NCI-H2081 (cell line): ENCODE measurements around the gene CPA4.
"Not testable (repeated sequence)": the region's sequence is repeated elsewhere in the genome, so short reads cannot be mapped to it uniquely, and the experiment has no call there.

Source experiments
- DNase-seq, 2 experiments: peaks; one replicate each; lab custom pipeline; 2025; lab: John Stamatoyannopoulos, UW

The CPA4 gene

GRCh38 chr7:130302649-130303048, 9.7 kb downstream of the CPA4 start:
- DNase-seq = no peak

DNA sequence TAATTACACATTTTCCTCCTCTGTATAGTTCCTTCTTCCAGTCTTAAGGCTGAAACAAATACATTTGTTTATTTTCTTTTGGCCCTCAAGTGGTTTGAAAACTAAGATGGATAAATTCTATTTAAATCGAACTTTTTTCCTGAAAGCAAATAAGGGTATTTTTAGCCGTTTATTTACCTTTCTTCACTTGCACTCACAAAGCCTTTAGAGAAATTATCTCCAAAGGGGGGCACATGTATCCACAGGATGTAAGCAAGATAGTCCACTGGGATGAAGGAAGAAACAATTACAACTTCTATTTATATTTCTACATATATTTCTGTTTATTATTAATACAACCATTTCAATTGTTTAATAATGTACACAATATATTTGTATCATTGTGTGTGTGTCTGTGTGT, 10.2 kb downstream of the CPA4 start:
- peak in 1 of 2 experiments; percentile 37 for DNase-seq

DNA sequence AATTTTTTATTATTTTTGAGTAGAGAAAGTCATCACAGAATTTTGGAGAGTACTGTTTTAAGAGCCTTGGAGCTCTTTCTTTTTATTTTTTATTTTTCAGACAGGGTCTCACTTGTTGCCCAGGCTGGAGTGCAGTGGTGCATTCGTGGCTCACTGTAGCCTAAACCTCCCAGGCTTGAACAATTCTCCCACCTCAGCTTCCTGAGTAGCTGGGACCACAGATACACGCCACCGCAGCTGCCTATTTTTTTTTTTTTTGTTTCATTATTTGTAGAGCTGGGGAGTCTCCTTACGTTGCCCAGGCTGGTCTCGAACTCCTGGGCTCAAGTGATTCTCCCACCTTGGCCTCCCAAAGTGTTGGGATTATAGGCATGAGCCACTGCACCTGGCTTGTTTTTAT, 10.6 kb downstream of the CPA4 start:
- no peak for DNase-seq

DNA sequence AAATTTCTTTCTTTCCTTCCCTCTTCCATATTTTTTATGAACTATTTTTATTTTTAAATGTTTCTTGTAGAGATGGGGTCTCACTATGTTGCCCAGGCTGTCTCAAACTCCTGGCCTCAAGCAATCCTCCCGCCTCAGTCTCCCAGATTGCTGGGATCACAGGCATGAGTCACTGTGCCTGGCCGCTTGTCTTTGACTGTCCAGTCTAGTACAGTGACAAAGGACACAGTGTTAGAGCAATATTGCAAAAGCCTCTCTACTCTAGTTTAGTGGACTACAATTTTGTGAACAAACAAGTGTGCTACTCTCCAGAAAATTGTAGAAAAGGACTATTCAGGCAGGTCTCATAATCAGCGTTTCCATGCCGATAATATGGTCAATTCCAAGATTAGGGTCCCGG, 11.0 kb downstream of the CPA4 start:
- DNase-seq = no peak

GRCh38 chr7:130304878-130305277, 11.9 kb downstream of the CPA4 start:
- no peak for DNase-seq

DNA sequence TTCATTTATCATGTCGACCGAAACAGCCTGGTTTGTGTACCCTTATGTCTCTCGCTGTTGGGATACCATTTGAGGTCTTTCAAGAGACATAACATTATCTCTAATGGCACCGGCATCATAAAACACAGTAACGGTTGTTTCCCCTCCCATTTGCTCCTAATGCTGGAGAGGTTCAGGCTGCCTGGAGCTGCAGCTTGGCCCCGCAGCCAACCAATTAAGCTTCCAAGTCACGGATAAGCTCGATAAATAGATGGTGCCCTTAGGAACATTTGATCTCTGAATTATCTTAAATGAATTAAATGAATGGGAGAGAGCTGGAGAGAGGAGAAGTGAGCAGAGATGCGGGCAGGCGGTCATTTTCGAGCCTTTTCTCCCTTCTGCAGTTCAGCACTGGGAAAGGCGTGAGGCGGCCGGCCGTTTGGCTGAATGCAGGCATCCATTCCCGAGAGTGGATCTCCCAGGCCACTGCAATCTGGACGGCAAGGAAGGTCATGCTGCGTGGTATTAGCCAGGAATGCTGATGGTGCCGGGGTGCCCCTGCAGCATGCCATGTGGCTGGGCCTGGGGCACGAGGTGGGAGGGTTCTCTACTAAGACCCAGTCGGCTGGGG, 12.6 kb downstream of the CPA4 start:
- peak; percentile 91 to 98 for DNase-seq

- no peak for DNase-seq
Observed at GRCh38 chr7:130309986-130310385, 17.0 kb downstream of the CPA4 start.

GRCh38 chr7:130314305-130314704, 21.3 kb downstream of the CPA4 start:
- DNase-seq = no peak

GRCh38 chr7:130319541-130319940, 26.6 kb downstream of the CPA4 start:
- DNase-seq = no peak

DNA sequence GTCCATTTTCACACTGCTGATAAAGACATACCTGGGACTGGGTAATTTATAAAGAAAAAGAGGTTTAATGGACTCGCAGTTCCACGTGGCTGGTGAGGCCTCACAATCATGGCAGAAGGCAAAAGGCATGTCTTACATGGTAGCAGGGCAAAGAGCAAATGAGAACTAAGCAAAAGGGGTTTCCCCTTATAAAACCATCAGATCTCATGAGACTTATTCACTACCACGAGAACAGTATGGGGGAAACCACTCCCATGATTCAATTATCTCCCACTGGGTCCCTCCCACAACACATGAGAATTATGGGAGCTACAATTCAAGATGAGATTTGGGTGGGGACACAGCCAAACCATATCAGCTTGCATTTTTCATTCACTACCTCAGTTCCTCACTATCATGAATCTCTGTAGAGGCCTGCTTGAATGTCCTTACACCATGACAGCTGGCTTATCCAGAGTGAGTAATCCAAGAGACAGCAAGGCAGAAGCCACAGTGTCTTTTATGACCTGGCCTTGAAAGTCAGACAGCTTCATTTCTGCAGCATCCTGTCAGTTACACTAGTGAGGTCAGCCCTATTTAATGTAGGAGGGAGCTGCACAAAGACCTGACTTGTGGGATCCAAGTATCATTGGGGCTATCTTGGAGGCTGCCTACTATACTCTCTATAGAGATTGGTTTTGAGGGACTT, 28.7 kb downstream of the CPA4 start:
- not testable (repeated sequence) for DNase-seq

GRCh38 chr7:130322615-130323014, 29.7 kb downstream of the CPA4 start:
- peak in 1 of 2 experiments; percentile 53 for DNase-seq

- peak in 1 of 2 experiments; percentile 53 for DNase-seq
Observed at GRCh38 chr7:130324306-130324943, 31.5 kb downstream of the CPA4 start.

- peak; percentile 27 to 69 for DNase-seq
Observed at GRCh38 chr7:130329681-130330080, 36.7 kb downstream of the CPA4 start.

DNA sequence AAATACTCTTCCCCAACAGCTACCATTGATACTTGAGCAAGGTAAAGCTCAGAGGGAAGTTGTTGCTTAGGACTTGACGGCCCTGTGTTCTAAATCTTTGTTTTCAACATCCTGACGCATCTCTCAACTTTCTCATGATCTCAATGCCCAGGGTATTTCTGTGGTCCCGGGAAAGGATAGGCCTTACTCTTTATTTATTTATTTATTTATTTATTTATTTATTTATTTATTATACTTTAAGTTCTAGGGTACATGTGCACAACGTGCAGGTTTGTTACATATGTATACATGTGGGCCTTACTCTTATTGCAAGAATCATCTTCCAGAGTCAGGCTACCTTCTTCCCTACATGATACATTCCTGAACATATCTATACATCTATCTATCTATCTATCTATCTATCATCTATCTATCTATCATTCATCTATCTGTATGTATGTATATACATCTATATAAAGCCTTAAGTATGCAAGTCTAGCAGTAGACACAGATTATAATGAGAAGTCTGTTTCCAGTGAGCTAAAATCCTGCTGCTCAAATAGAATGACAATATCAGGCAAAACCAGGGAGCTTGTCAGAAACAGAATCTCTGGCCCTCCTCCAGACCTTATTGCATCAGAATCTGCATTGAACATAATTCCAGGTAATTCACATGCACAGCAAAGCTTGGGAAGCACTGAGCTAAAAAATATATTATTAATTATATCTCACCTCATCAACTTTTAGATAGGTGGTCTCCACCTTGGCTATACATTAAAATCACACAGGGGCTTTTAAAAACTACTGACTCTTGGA, 39.5 kb downstream of the CPA4 start:
- DNase-seq = no peak

GRCh38 chr7:130333832-130334231, 40.9 kb downstream of the CPA4 start:
- DNase-seq = no peak

DNA sequence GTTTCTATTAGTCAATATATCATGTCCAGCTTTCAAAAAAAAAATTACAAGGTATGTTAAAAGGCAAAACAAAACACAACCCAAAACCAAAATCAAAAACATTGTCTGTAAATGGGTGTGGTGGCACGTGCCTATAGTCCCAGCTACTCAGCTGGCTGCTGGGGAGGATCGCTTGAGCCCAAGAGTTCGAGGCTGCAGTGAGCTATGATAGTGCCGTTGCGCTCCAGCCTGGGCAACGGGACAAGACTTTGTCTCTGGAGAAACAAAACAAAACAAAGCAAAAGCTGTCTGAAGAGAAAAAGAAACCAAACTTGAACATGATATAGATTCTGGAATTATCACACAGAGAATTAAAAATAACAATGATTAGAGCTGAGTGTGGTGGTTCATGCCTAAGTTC, 41.3 kb downstream of the CPA4 start:
- DNase-seq = no peak

DNA sequence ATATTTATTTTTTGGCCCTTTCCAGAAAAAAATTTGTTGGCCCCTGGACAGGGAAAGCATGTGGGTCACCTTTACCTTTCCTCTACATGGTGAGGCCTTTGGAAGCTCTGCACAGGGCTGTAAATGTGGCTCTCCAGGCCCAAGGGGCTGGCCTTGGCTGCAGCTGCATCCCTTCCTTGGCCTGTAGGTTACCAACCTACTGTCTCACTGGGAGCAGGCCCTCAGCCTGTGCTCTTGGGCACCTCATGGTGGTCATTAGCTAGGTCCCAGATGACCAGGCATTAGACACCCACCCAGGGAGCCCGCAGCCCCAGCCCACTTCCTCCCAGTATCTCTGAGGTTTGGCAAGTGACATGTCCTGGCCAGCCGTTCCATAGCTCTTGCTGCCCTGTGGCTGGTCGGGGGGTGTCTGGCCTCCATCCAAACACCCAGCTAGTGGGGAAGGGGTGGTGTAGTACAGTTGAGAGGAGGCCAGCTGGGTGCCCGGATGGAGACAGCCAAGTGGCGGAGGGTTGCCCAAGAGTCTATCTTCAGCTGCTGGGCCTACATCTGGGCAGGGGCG, 44.5 kb downstream of the CPA4 start:
- no peak for DNase-seq

GRCh38 chr7:130338233-130338632, 45.3 kb downstream of the CPA4 start:
- no peak for DNase-seq

- no peak for DNase-seq
Observed at GRCh38 chr7:130341882-130342281, 48.9 kb downstream of the CPA4 start.

DNA sequence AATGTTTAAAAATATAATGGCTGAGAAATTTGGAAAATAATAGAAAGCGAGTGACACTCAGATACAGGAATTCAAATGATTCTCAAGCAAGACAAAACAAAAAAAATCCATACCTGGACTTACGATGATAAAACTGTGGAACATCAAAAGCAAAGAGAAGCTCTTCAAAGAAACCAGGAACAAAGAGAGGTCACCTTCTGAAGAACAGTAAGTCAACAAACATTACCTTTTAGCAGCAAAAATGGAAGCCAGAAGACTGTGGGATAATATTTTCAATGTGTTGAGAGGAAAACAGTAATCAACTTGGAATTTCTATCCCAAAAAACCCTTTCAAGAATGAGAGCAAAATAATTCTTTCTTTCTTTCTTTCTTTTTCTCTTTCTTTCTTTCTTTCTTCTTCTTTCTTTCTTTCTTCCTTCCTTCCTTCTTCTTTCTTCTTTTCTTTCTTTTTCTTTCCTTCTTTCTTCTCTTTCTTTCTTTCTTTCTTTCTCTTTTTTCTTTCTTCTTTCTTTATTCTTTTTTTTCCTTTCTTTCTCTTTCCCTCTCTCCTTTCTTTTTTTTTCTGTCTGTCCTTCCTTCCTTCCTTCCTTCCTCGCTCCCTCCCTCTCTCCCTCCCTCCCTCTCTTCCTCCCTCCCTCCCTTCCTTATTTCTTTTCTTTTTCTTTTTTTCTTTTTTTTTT, 49.9 kb downstream of the CPA4 start:
- no peak for DNase-seq

DNA sequence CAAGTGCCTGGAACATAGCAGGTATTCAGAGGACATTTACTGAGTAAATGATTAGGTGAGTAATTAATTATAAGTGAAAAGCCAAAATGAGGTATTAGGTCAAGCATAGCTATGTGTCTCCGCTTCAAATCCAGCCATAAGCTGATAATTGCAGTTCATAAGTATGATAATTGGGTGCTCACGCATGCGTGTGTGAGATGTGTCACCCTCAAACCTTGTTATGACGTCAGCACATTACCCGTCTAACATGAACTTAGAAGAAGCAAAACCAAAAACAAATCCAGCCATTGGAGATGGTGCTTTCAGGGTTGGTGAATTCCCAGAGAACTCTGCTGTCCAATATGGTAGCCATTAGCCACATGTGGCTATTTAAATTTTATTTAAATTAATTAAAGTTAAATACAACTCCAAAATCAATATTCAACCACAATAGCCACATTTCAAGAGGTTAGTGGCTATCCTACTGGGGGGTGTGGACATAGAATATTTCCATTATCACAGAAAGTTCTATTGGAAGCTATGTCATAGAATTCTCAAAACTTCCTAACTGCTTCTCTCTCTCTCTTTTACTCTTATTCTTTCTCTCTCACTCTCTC, 51.4 kb downstream of the CPA4 start, which contains the start of gene CPA5:
CPA5 (plus strand) TSS at position 546 of the 596 bp plus-strand sequence. CDS start 1,670 bp downstream, outside the sequence.
- no peak for DNase-seq
